Right lobe of liver (tissue), 6 donors: ENCODE results near the gene NTN1. TPM values are rescaled to one million over a fixed set of nuclear protein-coding genes. Genes with fewer than 3 reads are reported as not detected.

Experiments used
- ATAC-seq, 4 donors: fragments of 200-7000 bp; cut with Tn5 transposase; one replicate each; pipeline ENCODE4 v1.9.1; 2020; ENCODE audit warnings: mild to moderate bottlenecking in 4 of 4, moderate library complexity in 4 of 4
- DNase-seq, 3 donors: peaks; one replicate each; pipeline ENCODE4 v3.0.0-alpha.2; 2020
- H3K27ac ChIP-seq, 3 donors: fragments of 200-600 bp; one replicate each; pipeline ENCODE4 v1.8.0; 2022
- H3K27me3 ChIP-seq, 2 donors: fragments of 200-600 bp; one replicate each; pipeline ENCODE4 v1.8.0; 2022
- H3K36me3 ChIP-seq, 4 donors: fragments of 200-600 bp; sonication (generic) in 1 of 4; one replicate each; pipeline versions ENCODE4 v1.5.1 to v1.8.0; 2017 to 2022; ENCODE audit warnings: control low read depth in 1 of 4
- H3K4me1 ChIP-seq, 4 donors: fragments of 200-600 bp; sonication (generic) in 1 of 4; one replicate each; pipeline versions ENCODE4 v1.5.1 to v1.8.0; 2017 to 2022; ENCODE audit warnings: control low read depth in 1 of 4
- H3K4me3 ChIP-seq, 3 donors: fragments of 200-600 bp; one replicate each; pipeline ENCODE4 v1.8.0; 2022
- H3K9me3 ChIP-seq, 4 donors: fragments of 200-600 bp; sonication (generic) in 1 of 4; one replicate each; pipeline versions ENCODE4 v1.5.1 to v1.8.0; 2017 to 2022; ENCODE audit warnings: control low read depth in 1 of 4
- POLR2A ChIP-seq: fragments of 450-650 bp; IDR thresholded peaks from one replicate; pipeline ENCODE4 v1.6.1; 2017; ENCODE audit warnings: antibody characterized with exemption, mild to moderate bottlenecking
- WGBS: methylation state at CpG from one replicate; pipeline ENCODE4 v1.1.6; 2018; ENCODE audit warnings: low coverage, low lambda C conversion rate; ENCODE audit not compliant: insufficient coverage; ENCODE audit errors: missing lambda C conversion rate; 5-methylcytosine and 5-hydroxymethylcytosine counted together
- intact Hi-C, 2 donors: fragments of 100-400 bp; cut with DNase I; formaldehyde crosslinking; loops; one replicate each; pipeline versions ENCODE4 v1.11.2 to v1.14.1; 2022
- total RNA-seq, 6 experiments: library from RNA; depleted of rRNA in 2 of 6; stranded (reverse); fragments of >200 nt in 2 of 6; fragmentation: NEBNext Ultra II Directional in 3 of 6; extraction: Animal tissue kit (Norgen Biotek cat#: 25700) in 3 of 6; gene quantifications; one replicate each; pipeline versions ENCODE4 v1.1.0 to v1.2.4, GENCODE V29; 2016 to 2023
- TF ChIP-seq, protein P1 (sequence below), 4 donors: fragments of 200-600 bp in 3 of 4; fragments of 450-650 bp in 1 of 4; IDR thresholded peaks; one replicate each; pipeline versions ENCODE4 v1.5.1 to v1.8.0; 2016 to 2022; ENCODE audit warnings: antibody characterized with exemption in 4 of 4, mild to moderate bottlenecking in 2 of 4
- donor health status: DM: no; HTN: yes; CAD: no.
- donor health status: DM: no; HTN: no; CAD: no.
- donor health status: DM: no; HTN: no; CAD: no.
- donor health status: DM: no; HTN: yes; CAD: no.
- donor health status: DM: no; HTN: yes; CAD: no.

NTN1 gene
- total RNA-seq, 6 experiments from 2014 or later, result 3.5 to 12.5 (median 8.5) TPM

DNA sequence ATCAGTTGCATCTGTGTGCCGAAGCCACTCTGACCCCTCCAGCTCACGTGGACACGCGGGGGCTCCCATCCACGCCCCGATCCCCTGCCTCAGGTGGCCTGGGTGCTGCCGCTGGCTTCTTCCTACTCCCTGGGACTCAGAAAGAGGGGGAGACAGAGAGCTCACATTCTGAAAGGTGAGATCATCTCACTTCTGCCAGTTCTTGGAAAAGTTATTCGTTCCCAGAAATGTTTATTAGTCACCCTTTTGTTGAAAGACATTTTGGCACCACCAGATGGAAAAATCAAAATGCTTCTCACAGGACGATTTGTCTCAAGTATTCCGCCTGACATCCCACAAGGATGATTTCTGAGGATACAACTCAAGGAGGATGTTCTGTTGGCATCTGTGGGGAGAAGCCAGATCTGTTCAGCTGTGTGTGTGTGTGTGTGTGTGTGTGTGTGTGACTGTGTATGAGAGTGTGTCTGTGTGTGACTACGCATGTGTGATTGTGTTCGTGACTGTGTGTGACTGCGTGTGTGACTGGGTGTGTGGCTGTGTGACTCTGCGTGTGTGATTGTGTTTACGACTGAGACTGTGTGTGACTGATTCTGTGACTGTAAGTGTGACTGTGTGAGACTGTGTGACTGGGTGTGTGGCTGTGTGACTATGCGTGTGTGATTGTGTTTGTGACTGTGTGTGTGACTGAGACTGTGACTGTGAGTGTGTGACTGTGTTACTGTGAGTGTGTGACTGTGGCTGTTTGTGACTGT is 207.3 kb downstream of the NTN1 start:
- H3K4me3 ChIP-seq, result no peak overlapping the region
- no peak overlapping the region for H3K27ac ChIP-seq
- DNase-seq (peak in 1 of 3 donors; percentile 8), ATAC-seq (peak in 1 of 4 donors; percentile 33)
- H3K4me1 ChIP-seq, result no peaks in the 10 kb centered on the region
- TF ChIP-seq, protein P1, sequence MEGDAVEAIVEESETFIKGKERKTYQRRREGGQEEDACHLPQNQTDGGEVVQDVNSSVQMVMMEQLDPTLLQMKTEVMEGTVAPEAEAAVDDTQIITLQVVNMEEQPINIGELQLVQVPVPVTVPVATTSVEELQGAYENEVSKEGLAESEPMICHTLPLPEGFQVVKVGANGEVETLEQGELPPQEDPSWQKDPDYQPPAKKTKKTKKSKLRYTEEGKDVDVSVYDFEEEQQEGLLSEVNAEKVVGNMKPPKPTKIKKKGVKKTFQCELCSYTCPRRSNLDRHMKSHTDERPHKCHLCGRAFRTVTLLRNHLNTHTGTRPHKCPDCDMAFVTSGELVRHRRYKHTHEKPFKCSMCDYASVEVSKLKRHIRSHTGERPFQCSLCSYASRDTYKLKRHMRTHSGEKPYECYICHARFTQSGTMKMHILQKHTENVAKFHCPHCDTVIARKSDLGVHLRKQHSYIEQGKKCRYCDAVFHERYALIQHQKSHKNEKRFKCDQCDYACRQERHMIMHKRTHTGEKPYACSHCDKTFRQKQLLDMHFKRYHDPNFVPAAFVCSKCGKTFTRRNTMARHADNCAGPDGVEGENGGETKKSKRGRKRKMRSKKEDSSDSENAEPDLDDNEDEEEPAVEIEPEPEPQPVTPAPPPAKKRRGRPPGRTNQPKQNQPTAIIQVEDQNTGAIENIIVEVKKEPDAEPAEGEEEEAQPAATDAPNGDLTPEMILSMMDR (IDR thresholded peaks at IDR 0.05), result no peak
- no peak for TF ChIP-seq POLR2A
- no peaks in the 10 kb centered on the region for H3K36me3 ChIP-seq
- no peaks in the 10 kb centered on the region for H3K9me3 ChIP-seq
- no peaks in the 10 kb centered on the region for H3K27me3 ChIP-seq
- 79% methylated on average over 13 of the region's 16 CpGs for WGBS
- intact Hi-C loops, result no loop called here

DNA sequence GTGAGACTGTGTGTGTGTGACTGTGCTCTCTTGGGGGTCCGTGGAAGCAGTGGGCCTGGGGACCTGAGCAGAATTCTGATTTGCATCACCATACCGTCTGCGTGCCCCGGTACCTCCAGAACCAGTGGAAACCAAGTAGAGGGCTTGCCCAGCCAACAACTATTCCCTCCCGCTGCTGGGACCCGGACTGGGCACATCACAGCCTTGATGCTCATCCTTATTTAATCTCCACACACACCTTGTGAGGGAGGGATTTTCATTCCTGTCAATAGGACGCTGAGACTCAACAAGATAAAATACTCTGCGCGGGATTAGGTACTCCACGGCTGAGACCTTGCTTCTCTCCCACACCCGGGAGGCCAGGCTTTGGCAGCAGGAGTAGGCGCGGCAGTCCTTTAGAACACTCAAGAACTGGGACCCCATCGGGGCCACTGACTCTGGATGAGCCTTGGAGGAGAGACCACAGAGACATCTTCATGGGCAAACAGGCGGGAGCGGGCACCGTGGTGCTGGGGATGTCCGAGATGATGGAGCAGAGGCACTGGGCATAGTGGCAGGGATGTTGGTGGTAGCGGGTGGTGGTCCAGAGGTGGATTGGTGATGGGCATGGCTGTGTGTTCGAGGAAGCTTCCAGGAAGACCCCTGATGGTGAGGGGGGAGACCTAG is 208.0 kb downstream of the NTN1 start:
- Histone ChIP-seq H3K27ac (no peak overlapping the region), H3K27me3 (no peaks in the 10 kb centered on the region), H3K36me3 (no peaks in the 10 kb centered on the region), H3K4me1 (no peaks in the 10 kb centered on the region), H3K9me3 (no peaks in the 10 kb centered on the region), H3K4me3 (no peak overlapping the region)
- no peak for TF ChIP-seq POLR2A
- TF ChIP-seq, protein P1 (IDR thresholded peaks at IDR 0.05), result no peak
- ATAC-seq (no peak), DNase-seq (peak in 2 of 3 donors; percentile 10 to 44)
- WGBS, result 79% methylated on average over 4 of the region's 20 CpGs
- intact Hi-C loops, result no loop called here

DNA sequence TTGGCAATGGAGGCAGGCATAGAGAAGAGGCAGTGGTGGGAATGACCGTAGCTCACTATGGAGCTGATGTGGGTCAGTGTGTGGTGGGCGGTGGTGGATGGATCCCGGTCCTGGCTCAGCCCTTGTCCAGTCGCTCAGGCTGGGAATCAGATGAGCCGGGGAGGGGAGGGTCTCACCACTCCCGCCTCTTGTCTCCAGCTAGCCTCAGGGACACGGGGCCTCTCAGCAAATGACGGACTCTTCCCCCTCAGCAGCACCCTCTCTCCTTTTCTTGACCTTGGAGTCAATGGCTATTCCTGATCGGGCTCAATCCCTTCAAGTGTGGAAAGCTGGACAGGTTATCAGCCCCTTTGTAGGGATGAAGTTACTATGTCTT is 208.5 kb downstream of the NTN1 start:
- no peaks in the 10 kb centered on the region for H3K4me1 ChIP-seq
- whole genome bisulfite sequencing, result no CpG with 5 or more reads among the region's 9 CpGs
- intact Hi-C loops, result no loop called here
- no peak overlapping the region for H3K27ac ChIP-seq
- no peak overlapping the region for H3K4me3 ChIP-seq
- H3K27me3 ChIP-seq, result no peaks in the 10 kb centered on the region
- ATAC-seq (no peak), DNase-seq (peak in 2 of 3 donors; percentile 8 to 26)
- no peaks in the 10 kb centered on the region for H3K36me3 ChIP-seq
- TF ChIP-seq POLR2A, result no peak
- TF ChIP-seq, protein P1 (IDR thresholded peaks at IDR 0.05), result no peak
- no peaks in the 10 kb centered on the region for H3K9me3 ChIP-seq

DNA sequence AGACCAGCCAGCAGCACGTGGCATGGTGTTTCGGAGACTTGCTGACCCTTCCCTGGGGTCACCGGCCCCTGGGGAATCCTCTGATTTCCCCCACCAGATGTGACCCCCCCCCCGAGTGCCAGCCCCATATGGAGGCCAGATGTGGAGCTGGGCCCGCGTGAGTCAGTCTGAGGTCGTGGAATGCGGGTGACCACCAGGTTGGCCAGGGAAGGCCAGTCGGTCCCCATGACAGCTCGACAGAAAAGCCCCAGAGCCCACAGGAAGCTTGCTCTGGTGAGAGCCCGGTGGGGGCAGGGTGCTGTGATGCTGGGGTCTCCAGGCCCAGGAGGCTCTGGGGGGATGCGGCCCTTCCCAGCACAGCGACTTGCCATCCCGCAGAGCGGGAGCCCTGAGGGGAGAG is 209.0 kb downstream of the NTN1 start:
- no peak for ATAC-seq
- DNase-seq, result peak in 2 of 3 donors; percentile 11 to 41
- Histone ChIP-seq H3K27me3 (no peaks in the 10 kb centered on the region), H3K27ac (no peak overlapping the region), H3K4me3 (no peak overlapping the region), H3K36me3 (no peaks in the 10 kb centered on the region), H3K4me1 (no peaks in the 10 kb centered on the region), H3K9me3 (no peaks in the 10 kb centered on the region)
- 100% methylated on average over 3 of the region's 15 CpGs for WGBS
- intact Hi-C loops, result no loop called here
- TF ChIP-seq POLR2A, result no peak
- TF ChIP-seq, protein P1 (IDR thresholded peaks at IDR 0.05), result no peak
